NCI-H2196 (cell line): Measurements from ENCODE around the gene PPA2.

Experiments used
- DNase-seq: peaks from one replicate; lab custom pipeline; 2025; ENCODE audit not compliant: unreplicated experiment; lab: John Stamatoyannopoulos, UW

The PPA2 gene

GRCh38 chr4:105399532-105400161 is 74.2 kb downstream of the PPA2 start:
- DNase-seq, result no peak

- no peak for DNase-seq
Measured at GRCh38 chr4:105392858-105393257, 81.0 kb downstream of the PPA2 start.

DNA sequence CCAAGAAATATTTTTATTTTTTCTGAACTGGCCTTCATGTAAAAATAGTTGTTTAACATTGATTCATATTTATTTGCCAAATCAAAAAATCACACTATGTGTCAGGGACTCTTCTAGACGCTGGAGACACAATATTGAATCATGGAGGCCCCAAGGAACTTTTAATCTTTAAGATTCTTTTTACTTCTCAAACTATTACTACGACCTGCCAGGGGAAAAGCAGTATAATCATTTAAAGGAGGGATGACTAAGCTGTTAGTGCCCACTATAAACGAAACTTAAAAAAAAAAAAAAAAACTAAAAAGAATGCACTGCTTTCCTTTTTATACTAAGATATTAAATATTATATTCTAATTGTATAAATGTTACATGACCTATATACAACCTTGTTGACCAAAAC is 84.7 kb downstream of the PPA2 start:
- no peak for DNase-seq

DNA sequence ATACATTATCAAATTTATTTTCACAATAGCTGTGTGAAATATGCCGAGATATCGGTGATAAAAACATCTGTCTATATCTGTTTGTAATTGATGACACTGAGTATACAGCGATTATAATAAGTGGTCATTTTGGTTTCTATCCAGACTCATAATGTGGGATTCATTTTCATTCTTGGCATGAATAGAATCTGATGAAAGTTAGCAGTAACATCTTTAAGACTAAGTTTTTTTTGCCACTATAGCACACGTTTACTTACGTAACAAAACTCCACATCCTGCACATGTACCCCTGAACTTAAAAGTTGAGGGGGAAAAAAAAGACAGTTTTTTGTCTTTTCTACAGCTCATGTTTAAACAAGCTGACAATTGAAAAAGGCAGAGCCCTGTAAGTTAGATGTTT is 86.4 kb downstream of the PPA2 start:
- no peak for DNase-seq

DNA sequence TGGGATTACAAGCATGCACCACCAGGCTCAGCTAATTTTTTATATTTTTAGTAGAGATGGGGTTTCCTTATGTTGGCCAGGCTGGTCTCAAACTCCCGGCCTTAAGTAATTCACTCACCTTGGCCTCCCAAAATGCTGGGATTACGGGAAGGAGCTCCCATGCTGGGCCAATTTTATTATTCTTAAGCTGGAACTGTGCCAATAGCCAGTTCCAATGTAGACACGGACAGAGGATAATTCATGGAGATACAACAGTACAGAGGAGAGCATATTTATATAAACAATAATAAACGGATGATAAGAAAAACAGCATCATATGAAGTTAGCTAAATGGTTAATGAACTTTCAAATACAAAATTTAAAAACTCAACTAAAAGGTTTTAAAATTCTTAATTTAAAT is 87.8 kb downstream of the PPA2 start:
- no peak for DNase-seq

GRCh38 chr4:105374071-105374470 is 99.8 kb downstream of the PPA2 start:
- DNase-seq, result no peak

GRCh38 chr4:105373324-105373723 is 100.5 kb downstream of the PPA2 start:
- DNase-seq, result no peak

GRCh38 chr4:105369988-105370387 is 103.9 kb downstream of the PPA2 start:
- DNase-seq, result no peak

DNA sequence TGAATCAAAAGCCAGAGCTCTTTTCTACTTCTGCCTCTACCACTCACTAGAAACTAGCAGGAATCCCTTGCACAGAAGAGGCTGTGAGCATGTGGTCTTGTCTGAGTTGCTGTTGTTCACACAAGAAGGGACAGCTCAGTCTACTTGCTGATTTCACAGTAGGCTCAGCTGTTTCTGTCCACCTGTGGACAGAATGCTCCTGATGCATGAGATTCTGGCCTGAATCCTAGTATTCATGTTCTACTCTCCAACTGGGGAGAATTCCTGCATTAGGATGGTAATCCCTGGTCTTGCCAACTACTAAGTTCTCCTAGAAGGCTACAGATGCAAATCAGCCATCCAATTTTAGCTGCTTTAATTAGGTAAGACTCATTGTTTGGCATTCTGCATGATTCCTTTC is 112.8 kb downstream of the PPA2 start:
- DNase-seq, result no peak

DNA sequence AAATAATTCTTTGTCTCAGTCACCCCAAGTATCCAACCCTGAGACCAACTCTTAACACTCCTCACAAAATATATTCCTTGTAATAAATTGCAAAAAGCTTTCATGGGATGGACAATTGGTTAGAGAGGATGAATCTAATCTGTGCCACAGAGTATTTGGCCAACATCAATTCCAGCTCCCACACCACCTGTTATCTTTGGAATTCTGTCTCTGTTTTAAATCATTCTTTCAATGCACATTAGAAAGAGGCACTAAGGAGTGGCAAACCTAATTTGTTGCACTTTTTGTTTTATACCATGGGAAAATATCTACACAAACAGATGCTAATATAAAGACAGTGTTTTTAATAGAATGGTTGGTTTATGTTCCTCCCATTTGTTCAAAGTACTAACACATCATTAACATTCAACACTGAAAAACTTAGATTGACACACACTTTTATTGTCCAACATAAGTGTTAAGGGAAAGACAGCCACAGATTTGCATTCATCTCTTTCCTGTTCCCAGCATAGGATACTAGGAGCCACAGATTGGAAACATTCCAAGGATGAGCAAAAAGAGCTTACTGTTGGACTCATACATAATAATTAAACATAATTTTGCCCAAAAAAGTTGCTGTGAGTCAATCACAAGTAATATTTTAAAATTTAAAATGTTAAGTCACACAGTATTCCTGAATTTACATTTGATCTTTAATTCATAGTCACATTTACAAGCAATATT is 116.4 kb downstream of the PPA2 start:
- DNase-seq, result no peak

- DNase-seq, result no peak
Measured at GRCh38 chr4:105356194-105356593, 117.7 kb downstream of the PPA2 start.

DNA sequence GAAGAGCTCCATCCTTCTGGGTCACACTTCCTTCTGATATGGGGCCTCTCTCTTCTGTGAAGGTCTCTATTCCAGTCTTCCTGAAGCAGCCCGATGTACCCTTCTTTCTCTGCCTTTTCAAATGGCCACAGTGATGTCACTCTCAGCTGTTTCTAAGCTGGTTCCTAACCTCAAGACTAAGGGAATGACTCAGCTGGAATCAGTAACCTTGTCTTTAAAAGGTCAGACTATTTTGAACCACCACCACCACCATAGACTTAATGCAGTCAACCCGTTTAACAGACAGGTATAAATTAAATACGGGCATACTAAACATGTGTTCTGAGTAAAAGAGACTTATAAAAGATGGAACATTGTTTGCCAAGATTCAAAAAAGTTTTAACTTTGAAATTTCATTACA is 121.0 kb downstream of the PPA2 start:
- no peak for DNase-seq

GRCh38 chr4:105351861-105352260 is 122.0 kb downstream of the PPA2 start:
- DNase-seq, result no peak

- no peak for DNase-seq
Measured at GRCh38 chr4:105350859-105351490, 122.9 kb downstream of the PPA2 start.

DNA sequence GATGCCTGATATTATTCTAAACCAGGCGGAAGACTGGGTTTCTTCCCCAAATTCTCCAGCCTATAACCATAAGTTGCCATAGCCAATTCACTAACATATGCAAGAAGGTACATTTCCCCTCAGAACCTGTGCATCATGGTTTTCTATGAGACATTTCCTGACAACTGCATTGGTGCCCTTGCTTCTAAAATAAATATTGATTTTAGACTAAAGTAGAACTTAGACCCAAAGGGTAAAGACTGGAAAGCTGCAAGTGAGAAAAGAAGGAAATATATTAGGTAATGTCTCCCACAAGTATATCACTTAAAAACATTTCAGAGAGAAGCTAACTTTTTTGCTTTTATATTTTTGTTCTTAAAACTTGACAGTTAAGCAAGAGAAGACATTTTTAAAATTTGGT is 125.1 kb downstream of the PPA2 start:
- no peak for DNase-seq

GRCh38 chr4:105346869-105347268 is 127.0 kb downstream of the PPA2 start:
- no peak for DNase-seq

- DNase-seq, result no peak
Measured at GRCh38 chr4:105345838-105346237, 128.0 kb downstream of the PPA2 start.

- DNase-seq, result no peak
Measured at GRCh38 chr4:105345358-105345757, 128.5 kb downstream of the PPA2 start.

DNA sequence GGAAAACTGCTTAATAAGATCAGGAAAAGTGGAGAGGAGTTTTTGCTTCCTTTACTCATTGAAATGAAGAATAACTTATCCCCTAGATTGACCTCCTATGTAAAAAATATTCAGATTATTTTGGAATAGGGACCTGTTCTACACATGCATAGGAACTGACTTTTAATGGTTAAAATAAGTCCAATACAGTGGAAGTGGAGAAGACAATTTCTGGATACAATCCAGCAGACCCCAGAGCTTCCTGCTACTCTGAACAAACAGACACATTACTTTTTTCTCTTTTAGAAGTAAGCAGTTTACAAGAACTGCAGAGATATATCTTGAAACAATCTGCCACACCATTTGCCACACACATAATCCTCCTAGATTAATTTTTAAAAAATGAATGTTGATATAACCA is 129.7 kb downstream of the PPA2 start:
- no peak for DNase-seq

GRCh38 chr4:105343146-105343931 is 130.5 kb downstream of the PPA2 start:
- no peak for DNase-seq

DNA sequence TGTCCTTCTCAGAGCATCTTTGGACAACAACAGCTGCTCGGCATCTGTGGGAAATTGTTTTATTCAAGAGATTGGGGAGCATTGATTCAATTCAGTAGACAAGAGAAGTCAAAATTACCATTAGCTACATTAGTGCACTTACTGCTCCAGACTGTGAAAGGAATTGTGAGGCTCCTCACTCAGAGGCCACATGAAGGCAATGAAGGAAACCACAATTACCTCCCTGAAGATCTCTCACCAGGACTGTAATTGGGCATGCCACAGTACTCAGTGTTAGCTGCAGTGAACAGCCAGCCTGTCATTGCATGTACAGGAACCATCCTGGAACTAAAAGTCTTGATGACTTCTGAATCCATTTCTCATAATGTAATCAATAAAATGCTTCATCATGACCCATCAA is 144.8 kb downstream of the PPA2 start:
- no peak for DNase-seq

DNA sequence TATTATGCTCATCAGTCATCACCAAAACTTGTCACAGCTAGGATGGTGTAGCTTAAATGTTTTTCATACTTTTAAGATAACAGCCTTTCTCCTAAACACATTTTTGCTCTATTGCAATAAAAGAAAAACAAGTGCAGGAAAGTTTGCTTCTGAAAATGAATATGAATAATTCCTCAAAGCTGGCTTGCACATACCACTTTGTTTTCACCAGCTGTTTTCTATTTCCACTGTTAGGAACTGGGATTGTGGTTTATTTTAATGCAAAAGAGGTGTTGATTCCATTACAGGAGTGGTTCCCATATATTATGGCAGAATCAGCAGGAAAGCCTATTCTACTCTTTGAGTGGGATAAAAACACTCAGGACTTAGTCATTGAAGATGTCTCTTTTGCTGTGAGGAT is 145.9 kb downstream of the PPA2 start:
- DNase-seq, result no peak
